ENCODE data around the gene AFF4.

DNA sequence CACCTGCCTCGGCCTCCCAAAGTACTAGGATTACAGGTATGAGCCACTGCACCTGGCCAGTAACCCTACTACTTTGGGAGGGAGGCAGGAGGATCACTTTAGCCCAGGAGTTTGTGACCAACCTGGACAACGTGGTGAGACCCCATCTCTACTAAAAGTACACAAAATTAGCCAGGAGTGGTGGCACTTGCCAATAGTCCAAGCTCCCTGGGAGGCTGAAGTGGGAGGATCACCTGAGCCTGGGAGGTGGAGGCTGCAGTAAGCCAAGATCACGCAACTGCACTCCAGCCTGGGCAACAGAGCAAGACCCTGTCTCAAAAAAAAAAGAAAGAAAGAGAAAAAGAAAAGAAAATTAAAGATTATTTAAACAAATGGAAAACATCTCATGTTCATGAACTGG, 107.4 kb downstream of the AFF4 start:
- TF ChIP-seq EP300 (IDR thresholded peaks at IDR 0.05), result no peak
- no peak for TF ChIP-seq POLR2AphosphoS2 (conservative IDR thresholded peaks at IDR 0.05; ENCODE audit: low read length)
- TF ChIP-seq, protein P1, sequence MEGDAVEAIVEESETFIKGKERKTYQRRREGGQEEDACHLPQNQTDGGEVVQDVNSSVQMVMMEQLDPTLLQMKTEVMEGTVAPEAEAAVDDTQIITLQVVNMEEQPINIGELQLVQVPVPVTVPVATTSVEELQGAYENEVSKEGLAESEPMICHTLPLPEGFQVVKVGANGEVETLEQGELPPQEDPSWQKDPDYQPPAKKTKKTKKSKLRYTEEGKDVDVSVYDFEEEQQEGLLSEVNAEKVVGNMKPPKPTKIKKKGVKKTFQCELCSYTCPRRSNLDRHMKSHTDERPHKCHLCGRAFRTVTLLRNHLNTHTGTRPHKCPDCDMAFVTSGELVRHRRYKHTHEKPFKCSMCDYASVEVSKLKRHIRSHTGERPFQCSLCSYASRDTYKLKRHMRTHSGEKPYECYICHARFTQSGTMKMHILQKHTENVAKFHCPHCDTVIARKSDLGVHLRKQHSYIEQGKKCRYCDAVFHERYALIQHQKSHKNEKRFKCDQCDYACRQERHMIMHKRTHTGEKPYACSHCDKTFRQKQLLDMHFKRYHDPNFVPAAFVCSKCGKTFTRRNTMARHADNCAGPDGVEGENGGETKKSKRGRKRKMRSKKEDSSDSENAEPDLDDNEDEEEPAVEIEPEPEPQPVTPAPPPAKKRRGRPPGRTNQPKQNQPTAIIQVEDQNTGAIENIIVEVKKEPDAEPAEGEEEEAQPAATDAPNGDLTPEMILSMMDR (IDR thresholded peaks at IDR 0.05), result no peak

Data from A549 (cell line).